PC-3 (cell line): ENCODE data around the gene HECW1. TPM values are rescaled to one million over a fixed set of nuclear protein-coding genes. Genes with fewer than 3 reads are reported as not detected.
A peak's percentile ranks its signal among the peaks of the same experiment; 100 is the strongest.

Experiments
- ATAC-seq: fragments of 200-7000 bp; cut with Tn5 transposase; 2 replicates; pipeline ENCODE4 v1.9.1; 2020; ENCODE audit warnings: mild to moderate bottlenecking, moderate library complexity
- BruUV-seq: library from RNA; stranded (reverse); fragments of 400-500 nt; replicated peaks from 2 replicates; lab custom pipeline; 2021; lab: Mats Ljungman, UMichigan
- CTCF ChIA-PET: fragments of 300-600 bp; sonication (Branson Sonifier 250); formaldehyde crosslinking; loops from one replicate; lab custom pipeline; 2022; ENCODE audit warnings: antibody characterized with exemption; lab: Charles Lee
- POLR2A ChIA-PET: fragments of 300-600 bp; sonication (Branson Sonifier 250); formaldehyde crosslinking; loops from one replicate; lab custom pipeline; 2022; ENCODE audit warnings: antibody characterized with exemption; ENCODE audit not compliant: unreplicated experiment; lab: Charles Lee
- DNase-seq: peaks from one replicate; pipeline ENCODE4 v3.0.0-alpha.2; 2015
- H2AFZ ChIP-seq: fragments of 300-600 bp; sonication (generic); 2 replicates; pipeline ENCODE4 v1.6.0; 2016; ENCODE audit warnings: antibody characterized with exemption, low read length
- H3F3A ChIP-seq: fragments of 300-600 bp; sonication (generic); one replicate; pipeline ENCODE4 v1.6.0; 2017; ENCODE audit warnings: antibody characterized with exemption, low read length, control low read depth, mild to moderate bottlenecking; ENCODE audit not compliant: unreplicated experiment
- H3K27ac ChIP-seq: fragments of 300-600 bp; sonication (generic); 2 replicates; pipeline ENCODE4 v1.5.1; 2016; ENCODE audit warnings: mild to moderate bottlenecking, low read length
- H3K27me3 ChIP-seq: fragments of 300-600 bp; sonication (generic); 2 replicates; pipeline ENCODE4 v1.6.1; 2016; ENCODE audit warnings: low read length, mixed read lengths
- H3K36me3 ChIP-seq: fragments of 300-600 bp; sonication (generic); 2 replicates; pipeline ENCODE4 v1.6.1; 2016; ENCODE audit warnings: low read depth, mixed run types, low read length, mixed read lengths
- H3K4me1 ChIP-seq: fragments of 300-600 bp; sonication (generic); 2 replicates; pipeline ENCODE4 v1.5.1; 2016; ENCODE audit warnings: low read length; ENCODE audit not compliant: insufficient read depth
- H3K4me2 ChIP-seq: fragments of 300-600 bp; sonication (generic); 2 replicates; pipeline ENCODE4 v1.6.0; 2016; ENCODE audit warnings: low read length
- H3K4me3 ChIP-seq: fragments of 300-600 bp; sonication (generic); 2 replicates; pipeline ENCODE4 v1.5.1; 2016; ENCODE audit warnings: mild to moderate bottlenecking, low read length, mixed read lengths
- H3K79me2 ChIP-seq: fragments of 300-600 bp; sonication (generic); 2 replicates; pipeline ENCODE4 v1.6.1; 2017; ENCODE audit warnings: low read length, mixed read lengths
- H3K9ac ChIP-seq: fragments of 300-600 bp; sonication (generic); 2 replicates; pipeline ENCODE4 v1.6.0; 2016; ENCODE audit warnings: mild to moderate bottlenecking, low read length
- H3K9me2 ChIP-seq: fragments of 300-600 bp; sonication (generic); replicated peaks from 2 replicates; pipeline ENCODE4 v1.6.1; 2016; ENCODE audit warnings: mixed run types, low read length, mixed read lengths
- H3K9me3 ChIP-seq: fragments of 300-600 bp; sonication (generic); 2 replicates; pipeline ENCODE4 v1.6.1; 2016; ENCODE audit warnings: low read length, mixed read lengths
- H4K20me1 ChIP-seq: fragments of 300-600 bp; sonication (generic); 2 replicates; pipeline ENCODE4 v1.6.1; 2016; ENCODE audit warnings: low read length, mixed read lengths
- CTCF ChIP-seq: fragments of 300-600 bp; sonication (generic); conservative IDR thresholded peaks from 2 replicates; pipeline ENCODE4 v1.5.1; 2017; ENCODE audit warnings: antibody characterized with exemption, low read depth, mild to moderate bottlenecking, low read length
- EZH2 ChIP-seq: fragments of 300-600 bp; sonication (generic); IDR thresholded peaks from one replicate; pipeline ENCODE4 v1.6.1; 2017; ENCODE audit warnings: antibody characterized with exemption, mild to moderate bottlenecking, low read length; ENCODE audit not compliant: unreplicated experiment
- EZH2phosphoT487 ChIP-seq: fragments of 300-600 bp; sonication (generic); IDR thresholded peaks from 2 replicates; pipeline ENCODE4 v1.6.1; 2018; ENCODE audit warnings: mild to moderate bottlenecking, antibody characterized with exemption, low read length, borderline replicate concordance
- intact Hi-C: fragments of 100-400 bp; cut with micrococcal nuclease; formaldehyde crosslinking; loops from 2 replicates; pipeline ENCODE4 v1.9.0; 2023
- total RNA-seq: library from RNA; depleted of rRNA; stranded (reverse); fragments of >200 nt; gene quantifications from 2 replicates; pipeline ENCODE4 v1.2.3, GENCODE V29; 2014

Gene HECW1
- total RNA-seq, 1 experiment from 2014 or later: 3.0 TPM

- H4K20me1 ChIP-seq: no peaks in the 10 kb centered on the region
- DNase-seq (no peak), ATAC-seq (no peak)
- H3K9me2 ChIP-seq: no peaks in the 10 kb centered on the region
- H3K9ac ChIP-seq: no peak overlapping the region
- H3K4me2 ChIP-seq: no peak overlapping the region
- no peaks in the 10 kb centered on the region for H3K36me3 ChIP-seq
- H3K4me1 ChIP-seq: no peaks in the 10 kb centered on the region
- H3K4me3 ChIP-seq: no peak overlapping the region
- no peak overlapping the region for H2AFZ ChIP-seq
- H3K79me2 ChIP-seq: no peaks in the 10 kb centered on the region
- intact Hi-C loops: no loop called here
- no peak overlapping the region for H3K27ac ChIP-seq
- TF ChIP-seq CTCF (no peak), EZH2phosphoT487 (no peak), EZH2 (no peak)
- no peaks in the 10 kb centered on the region for H3F3A ChIP-seq
- ChIA-PET POLR2A (no interaction called here), CTCF (no interaction called here)
- H3K9me3 ChIP-seq: no peaks in the 10 kb centered on the region
- no peaks in the 10 kb centered on the region for H3K27me3 ChIP-seq
- BruUV-seq: no TSS peak
Observed at GRCh38 chr7:43242628-43243255, 130.3 kb downstream of the HECW1 start.

GRCh38 chr7:43244232-43244631 is 131.8 kb downstream of the HECW1 start:
- H3K4me2 ChIP-seq: no peak overlapping the region
- DNase-seq (peak; percentile 41), ATAC-seq (no peak)
- H3K79me2 ChIP-seq: no peaks in the 10 kb centered on the region
- H3K9me3 ChIP-seq: no peaks in the 10 kb centered on the region
- intact Hi-C loops: no loop called here
- H3K4me3 ChIP-seq: no peak overlapping the region
- H2AFZ ChIP-seq: no peak overlapping the region
- H3K9ac ChIP-seq: no peak overlapping the region
- H3K36me3 ChIP-seq: no peaks in the 10 kb centered on the region
- ChIA-PET CTCF (no interaction called here), POLR2A (interaction anchor here (0.5 kb wide), 1 partner anchor 311 kb away, joined by 3 read pairs; no protein-coding TSS in a partner anchor)
- peaks cover 4% of the 10 kb centered on the region; the same call in 1 of the 2 replicates for H3K4me1 ChIP-seq
- no peaks in the 10 kb centered on the region for H3F3A ChIP-seq
- BruUV-seq: no TSS peak
- no peak overlapping the region for H3K27ac ChIP-seq
- H3K27me3 ChIP-seq: no peaks in the 10 kb centered on the region
- TF ChIP-seq CTCF: no peak
- no peak for TF ChIP-seq EZH2
- no peaks in the 10 kb centered on the region for H4K20me1 ChIP-seq
- H3K9me2 ChIP-seq: no peaks in the 10 kb centered on the region

- H3F3A ChIP-seq: no peaks in the 10 kb centered on the region
- no peak overlapping the region for H3K27ac ChIP-seq
- no peaks in the 10 kb centered on the region for H3K79me2 ChIP-seq
- H3K36me3 ChIP-seq: no peaks in the 10 kb centered on the region
- ChIA-PET POLR2A (no interaction called here), CTCF (no interaction called here)
- no peak for DNase-seq
- peaks cover 10% of the 10 kb centered on the region; the same call in 1 of the 2 replicates for H3K4me1 ChIP-seq
- H3K27me3 ChIP-seq: no peaks in the 10 kb centered on the region
- no peak for ATAC-seq
- intact Hi-C loops: no loop called here
- H3K9me3 ChIP-seq: no peaks in the 10 kb centered on the region
- no peak overlapping the region for H2AFZ ChIP-seq
- BruUV-seq: no TSS peak
- no peak for TF ChIP-seq EZH2phosphoT487
- TF ChIP-seq CTCF: no peak
- no peak for TF ChIP-seq EZH2
- H3K9ac ChIP-seq: no peak overlapping the region
- no peak overlapping the region for H3K4me2 ChIP-seq
- no peaks in the 10 kb centered on the region for H3K9me2 ChIP-seq
- H4K20me1 ChIP-seq: no peaks in the 10 kb centered on the region
- no peak overlapping the region for H3K4me3 ChIP-seq
Observed at GRCh38 chr7:43244784-43245183, 132.3 kb downstream of the HECW1 start.
